SK-N-MC (cell line): Measurements from ENCODE around the gene SMG6.

Experiments used
- DNase-seq: peaks from one replicate; pipeline ENCODE4 v3.0.0-alpha.2; 2011; ENCODE audit warnings: low read depth, low spot score
- H3K27ac ChIP-seq: fragments of 200-600 bp; sonication (generic); 2 replicates; pipeline ENCODE4 v1.5.1; 2016; ENCODE audit warnings: mixed run types
- H3K36me3 ChIP-seq: fragments of 200-600 bp; sonication (generic); 2 replicates; pipeline ENCODE4 v1.6.1; 2017; ENCODE audit warnings: antibody characterized with exemption, low read length, mixed read lengths; ENCODE audit not compliant: insufficient read depth
- H3K4me3 ChIP-seq: fragments of 200-600 bp; sonication (generic); 2 replicates; pipeline ENCODE4 v1.5.1; 2016
- H3K9ac ChIP-seq: fragments of 200-600 bp; sonication (generic); 2 replicates; pipeline ENCODE4 v1.8.0; 2017; ENCODE audit warnings: mixed run types, mixed read lengths; ENCODE audit not compliant: insufficient read length
- H3K9me3 ChIP-seq: fragments of 200-600 bp; sonication (generic); 2 replicates; pipeline ENCODE4 v1.6.1; 2017; ENCODE audit warnings: low read depth, mild to moderate bottlenecking, antibody characterized with exemption, low read length, moderate library complexity, mixed read lengths
- EZH2 ChIP-seq: fragments of 200-600 bp; sonication (generic); IDR thresholded peaks from one replicate; pipeline ENCODE4 v1.6.1; 2017; ENCODE audit warnings: antibody characterized with exemption
- FOXP2 ChIP-seq: optimal IDR thresholded peaks from 2 replicates; pipeline ENCODE3; 2011; ENCODE audit warnings: mild to moderate bottlenecking, moderate library complexity; ENCODE audit not compliant: insufficient read depth; ENCODE audit errors: extremely low read length, control extremely low read depth
- POLR2AphosphoS5 ChIP-seq: IDR thresholded peaks from 2 replicates; pipeline ENCODE4 v1.6.1; 2012; ENCODE audit warnings: mild to moderate bottlenecking, low read depth, low read length, borderline replicate concordance

Gene SMG6

DNA sequence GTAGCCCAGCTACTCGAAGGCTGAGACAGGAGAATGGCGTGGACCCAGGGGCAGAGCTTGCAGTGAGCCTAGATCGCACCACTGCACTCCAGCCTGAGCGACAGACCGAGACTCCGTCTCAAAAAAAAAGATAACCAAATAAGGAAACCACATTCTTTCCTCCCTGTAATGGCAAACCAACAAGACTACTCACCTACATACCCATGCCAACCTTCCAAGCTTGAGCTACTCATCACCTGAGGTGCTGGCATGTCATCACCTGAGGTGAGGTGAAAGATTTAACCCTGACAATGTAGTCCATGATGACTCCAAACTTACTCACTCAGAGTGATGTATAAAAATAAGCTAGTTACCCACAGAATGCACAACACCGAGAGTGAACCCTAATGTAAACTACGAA lies 85.2 kb downstream of the SMG6 start:
- TF ChIP-seq POLR2AphosphoS5 = no peak
- no peak for TF ChIP-seq EZH2
- TF ChIP-seq FOXP2 = no peak
- Histone ChIP-seq H3K4me3 (no peak overlapping the region), H3K27ac (no peak overlapping the region), H3K9me3 (no peaks in the 10 kb centered on the region), H3K9ac (no peak overlapping the region), H3K36me3 (no peaks in the 10 kb centered on the region)
- no peak for DNase-seq

DNA sequence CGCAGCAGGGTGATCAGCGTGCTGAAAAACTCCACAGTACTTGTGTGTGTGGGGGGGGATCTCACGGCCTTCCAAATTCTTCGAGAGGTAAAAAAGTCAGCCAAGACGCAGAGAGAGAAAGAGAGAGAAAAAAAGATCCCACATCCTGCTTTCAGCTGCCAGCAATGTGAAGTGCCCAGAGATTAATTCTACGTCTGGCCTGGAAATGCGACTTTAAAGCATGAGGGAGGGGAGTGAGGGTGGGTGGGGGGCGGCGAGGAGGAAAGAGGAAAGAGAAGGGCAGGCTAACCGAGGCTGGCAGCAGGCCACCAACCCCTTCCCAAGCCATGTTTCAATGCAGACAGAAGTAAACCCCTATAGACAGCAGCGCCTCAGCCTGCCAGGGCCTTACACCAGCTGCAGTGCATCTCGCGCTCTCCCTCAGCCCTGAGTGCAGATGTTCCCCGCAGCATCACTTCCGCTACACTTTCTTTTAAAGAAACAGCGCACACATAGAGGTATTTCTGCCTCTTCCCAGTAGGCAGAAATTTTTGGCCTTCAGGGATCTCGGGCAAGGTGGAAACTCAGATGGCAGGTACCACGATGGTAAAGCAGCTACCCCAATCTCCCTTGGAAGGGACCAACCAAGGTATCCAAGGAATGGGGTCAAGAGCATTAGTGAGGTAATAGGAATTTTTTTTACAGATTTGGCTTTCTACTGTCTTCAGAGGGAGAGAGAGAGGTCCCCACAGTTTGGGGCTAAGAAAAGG lies 87.8 kb downstream of the SMG6 start:
- 0 out of 2 replicates have a peak, but pooled peaks cover 2% of the 10 kb centered on the region for H3K36me3 ChIP-seq
- TF ChIP-seq EZH2 = no peak
- TF ChIP-seq FOXP2 = no peak
- no peak for TF ChIP-seq POLR2AphosphoS5
- no peaks in the 10 kb centered on the region for H3K9me3 ChIP-seq
- peak; percentile 22 for DNase-seq
- peak overlapping the region; percentile 57 for H3K4me3 ChIP-seq
- peak overlapping the region; percentile 22 for H3K9ac ChIP-seq
- peak overlapping the region; percentile 86 for H3K27ac ChIP-seq

DNA sequence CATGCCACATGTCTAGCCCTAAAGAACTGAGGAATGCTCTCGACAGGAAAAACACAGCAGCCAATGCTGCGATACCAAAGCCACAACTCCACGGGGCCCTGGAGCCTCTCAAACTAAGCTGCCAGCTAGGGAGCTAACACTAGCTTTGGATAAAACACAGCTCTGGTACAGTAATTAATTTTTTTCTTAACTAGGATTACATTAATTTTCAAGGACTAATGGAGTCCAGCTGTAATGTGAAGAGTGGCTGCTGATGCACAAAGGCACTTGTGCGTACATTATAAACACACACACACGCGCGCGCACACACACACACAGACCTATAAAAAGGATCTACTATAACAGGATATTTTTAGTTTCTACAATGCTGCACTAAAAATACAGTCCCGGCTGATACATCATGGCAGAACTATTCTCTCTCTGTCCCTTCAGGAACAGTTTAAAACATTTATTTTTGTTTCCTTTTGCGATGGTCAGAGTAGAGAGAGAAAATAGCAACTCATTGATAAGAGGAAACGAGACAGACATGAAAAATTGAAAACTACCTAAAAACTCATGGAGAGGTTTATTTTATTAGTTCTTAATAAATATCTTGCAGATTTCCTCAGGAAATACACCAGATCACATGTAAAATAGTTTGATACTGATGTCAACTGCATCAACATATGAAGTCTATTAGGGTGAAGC lies 88.5 kb downstream of the SMG6 start:
- Histone ChIP-seq H3K27ac (peak overlapping the region; percentile 86), H3K9ac (peak overlapping the region; percentile 22)

DNA sequence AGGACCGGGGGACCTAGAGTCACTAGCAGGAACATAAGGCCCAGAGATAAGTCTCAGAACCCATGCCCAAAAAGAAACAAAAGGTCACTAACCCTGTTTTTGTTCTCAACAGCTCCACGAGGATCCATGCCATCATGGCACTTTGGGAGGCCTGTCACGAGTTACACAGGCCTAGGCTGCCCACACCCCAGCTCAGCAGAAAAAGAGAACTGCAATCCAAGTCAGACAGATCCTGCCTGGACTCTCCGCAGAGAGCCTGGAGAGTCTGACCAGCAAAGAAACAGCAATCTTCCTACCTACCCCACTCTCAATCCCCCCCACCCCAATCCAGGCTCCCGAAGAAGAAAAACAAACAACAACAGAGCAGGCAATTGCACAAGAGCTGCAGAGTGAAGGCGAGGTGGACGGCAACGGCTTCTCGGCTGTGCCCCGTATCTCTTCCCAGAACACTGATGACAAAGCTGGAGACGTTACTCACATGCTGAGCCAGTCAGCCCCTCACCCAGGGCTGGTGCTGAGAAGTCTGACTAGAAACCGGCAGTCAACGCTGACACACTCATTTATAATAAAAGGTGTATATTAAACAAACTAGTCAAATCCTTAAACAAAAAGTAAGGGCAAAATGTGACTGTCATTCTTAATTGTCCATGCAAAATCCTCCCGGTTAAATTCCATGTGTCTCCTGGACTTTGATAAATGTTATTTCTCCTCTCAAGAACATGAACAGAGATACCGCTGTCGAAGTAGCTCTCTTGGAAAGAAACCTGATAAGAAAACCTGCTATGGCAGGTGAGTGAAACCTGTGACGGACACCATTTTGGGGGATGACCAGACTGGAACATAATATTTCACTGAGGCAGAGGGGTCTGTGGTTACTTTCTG lies 89.3 kb downstream of the SMG6 start:
- Histone ChIP-seq H3K27ac (peak overlapping the region; percentile 86; the same call in 1 of the 2 replicates), H3K9me3 (no peaks in the 10 kb centered on the region), H3K9ac (peak overlapping the region; percentile 20), H3K4me3 (peak overlapping the region; percentile 57; the same call in 1 of the 2 replicates), H3K36me3 (0 out of 2 replicates have a peak, but pooled peaks cover 2% of the 10 kb centered on the region)
- DNase-seq = no peak
- TF ChIP-seq POLR2AphosphoS5 = no peak
- TF ChIP-seq EZH2 = no peak
- TF ChIP-seq FOXP2 = no peak

More for the DNA sequence above, 88.5 kb downstream of the SMG6 start:
- Histone ChIP-seq H3K4me3 (peak overlapping the region; percentile 57), H3K36me3 (0 out of 2 replicates have a peak, but pooled peaks cover 2% of the 10 kb centered on the region), H3K9me3 (no peaks in the 10 kb centered on the region)
- no peak for TF ChIP-seq POLR2AphosphoS5
- no peak for TF ChIP-seq FOXP2
- TF ChIP-seq EZH2 = no peak
- DNase-seq = no peak

DNA sequence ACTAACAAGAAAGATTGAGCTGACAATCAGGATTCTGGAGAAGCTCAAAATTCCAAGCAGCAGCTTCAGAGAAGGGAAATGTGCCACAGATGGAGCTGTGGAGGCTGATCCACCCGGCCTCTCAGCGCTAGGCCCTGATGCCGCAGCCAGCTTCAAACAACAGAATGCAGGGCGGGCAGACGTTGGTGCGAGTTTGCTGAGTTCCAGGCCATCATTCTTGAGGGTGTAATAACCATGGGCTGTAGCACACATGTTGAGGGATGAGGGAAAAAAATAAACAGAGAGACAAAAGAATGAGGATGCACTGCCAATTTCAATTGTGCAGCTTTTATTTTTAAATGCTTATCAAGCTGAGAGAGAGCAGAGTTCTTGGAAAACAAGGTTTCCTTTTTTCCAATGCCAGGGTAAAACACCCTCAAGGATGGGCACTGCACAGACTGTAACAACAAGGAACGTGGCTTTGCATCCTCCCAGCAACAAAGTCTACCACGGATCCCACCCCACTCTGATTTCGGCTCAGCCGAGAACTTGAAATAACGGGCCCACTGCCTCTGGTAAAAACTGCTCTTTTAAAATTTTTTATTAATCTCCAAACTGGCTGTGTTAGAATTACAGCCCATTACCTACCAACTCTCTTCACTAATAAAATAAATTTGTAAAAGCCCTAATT lies 90.2 kb downstream of the SMG6 start:
- 0 out of 2 replicates have a peak, but pooled peaks cover 2% of the 10 kb centered on the region for H3K36me3 ChIP-seq
- TF ChIP-seq FOXP2 (no peak), EZH2 (no peak), POLR2AphosphoS5 (no peak)
- DNase-seq = no peak
- H3K27ac ChIP-seq = no peak overlapping the region
- H3K4me3 ChIP-seq = no peak overlapping the region
- H3K9ac ChIP-seq = no peak overlapping the region
- H3K9me3 ChIP-seq = no peaks in the 10 kb centered on the region

DNA sequence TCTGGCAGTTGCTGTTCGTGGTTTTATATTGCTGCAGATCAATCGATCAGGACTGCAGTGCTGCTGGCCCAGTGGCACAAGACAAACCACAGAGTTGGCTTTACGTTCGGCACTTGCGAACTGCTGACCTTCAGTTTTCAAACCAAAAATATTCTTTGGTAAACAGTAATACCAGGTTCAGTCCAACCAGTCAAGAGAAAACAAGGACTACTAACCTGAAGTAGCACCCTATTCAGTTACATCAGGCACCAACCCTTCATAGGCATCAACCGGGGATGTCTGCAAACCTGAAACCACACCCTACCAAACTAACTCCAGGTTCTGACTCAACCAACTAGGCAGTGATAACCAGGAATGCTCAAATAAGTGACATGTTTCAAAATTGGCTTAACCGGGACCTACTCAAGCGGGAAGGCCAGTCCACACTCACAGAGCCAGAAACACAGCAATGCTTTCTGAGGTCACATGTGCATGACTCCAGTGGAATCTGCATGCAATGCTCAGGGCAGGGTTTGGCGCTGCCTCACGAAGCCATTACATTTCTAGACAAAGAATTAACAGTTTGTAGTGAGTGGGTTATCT lies 91.1 kb downstream of the SMG6 start:
- no peak for DNase-seq
- Histone ChIP-seq H3K27ac (no peak overlapping the region), H3K36me3 (0 out of 2 replicates have a peak, but pooled peaks cover 2% of the 10 kb centered on the region), H3K9ac (no peak overlapping the region), H3K9me3 (no peaks in the 10 kb centered on the region), H3K4me3 (no peak overlapping the region)
- no peak for TF ChIP-seq POLR2AphosphoS5
- TF ChIP-seq EZH2 = no peak
- no peak for TF ChIP-seq FOXP2

DNA sequence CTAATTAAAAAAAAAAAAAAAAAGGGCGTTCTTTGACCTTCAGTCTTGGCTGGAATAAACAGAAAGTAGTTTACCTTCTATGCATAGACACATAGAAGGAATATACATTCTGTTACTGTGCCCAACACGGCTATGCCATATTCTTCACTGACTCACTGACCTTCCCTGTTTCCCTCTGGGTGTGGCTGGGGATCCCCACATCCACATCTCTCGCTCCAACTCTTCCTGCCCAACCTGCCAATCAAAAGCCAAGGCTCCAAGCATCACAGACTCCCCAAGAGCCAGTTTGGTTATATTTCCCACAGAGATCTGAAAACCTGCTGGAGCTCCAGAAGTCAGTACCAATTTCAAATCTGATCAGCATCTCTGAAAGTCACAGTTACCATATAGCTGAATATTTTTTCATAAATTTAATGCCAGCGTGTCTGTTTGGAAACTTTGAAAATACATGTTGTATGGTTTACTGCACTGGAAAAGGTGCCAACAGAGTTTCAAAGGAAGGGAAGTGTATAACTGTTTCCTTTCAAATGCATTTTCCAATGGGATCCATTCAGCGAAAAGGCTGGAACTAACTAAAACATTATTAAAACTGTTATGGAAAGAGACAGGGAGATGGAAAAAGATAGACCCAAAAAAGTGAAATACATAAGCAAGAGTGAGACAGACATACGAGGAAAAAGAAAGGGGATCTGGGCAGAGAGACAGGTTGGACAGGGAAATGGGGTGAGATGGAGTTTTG lies 91.8 kb downstream of the SMG6 start:
- H3K4me3 ChIP-seq = no peak overlapping the region
- H3K9me3 ChIP-seq = no peaks in the 10 kb centered on the region
- no peak for TF ChIP-seq POLR2AphosphoS5
- TF ChIP-seq EZH2 = no peak
- TF ChIP-seq FOXP2 = no peak
- 0 out of 2 replicates have a peak, but pooled peaks cover 2% of the 10 kb centered on the region for H3K36me3 ChIP-seq
- H3K27ac ChIP-seq = no peak overlapping the region
- DNase-seq = no peak
- no peak overlapping the region for H3K9ac ChIP-seq
